K562 (cell line): Measurements from ENCODE around the gene SELPLG. TPM values are rescaled to one million over a fixed set of nuclear protein-coding genes. Genes with fewer than 3 reads are reported as not detected.

Experiments
- ATAC-seq: fragments of 200-7000 bp; cut with Tn5 transposase; 3 replicates; pipeline ENCODE4 v1.9.1; 2020; ENCODE audit warnings: moderate library complexity
- BruUV-seq: library from RNA; stranded (reverse); fragments of 400-500 nt; replicated peaks from 2 replicates; lab custom pipeline; 2021; lab: Mats Ljungman, UMichigan
- CTCF ChIA-PET: fragments of 300-600 bp; formaldehyde crosslinking; extraction: SDS; loops from one replicate; lab custom pipeline; 2021; ENCODE audit warnings: low intra/inter-chr PET ratio; lab: Yijun Ruan, JAX
- POLR2A ChIA-PET: fragments of 300-600, 350-650 bp; sonication (Branson Sonifier 250); formaldehyde crosslinking; extraction: SDS; loops from one replicate; lab custom pipeline; 2021; ENCODE audit warnings: antibody characterized with exemption, inconsistent platforms; lab: Yijun Ruan, JAX
- DNase-seq, 4 experiments: peaks; one replicate each; pipeline versions ENCODE4 v3.0.0 to v3.0.0-alpha.2; 2011 to 2018; ENCODE audit warnings: low spot score in 3 of 4, mixed read lengths in 3 of 4; ENCODE audit errors: extremely low read depth in 1 of 4
- FAIRE-seq: peaks from 2 replicates; lab custom pipeline; 2011; peaks lifted over from hg19 to GRCh38; lab: Jason Lieb, UNC
- H2AFZ ChIP-seq: 2 replicates; pipeline ENCODE4 v1.6.0; 2011; ENCODE audit warnings: low read depth, low read length, control low read depth, inconsistent platforms
- H3K27ac ChIP-seq: fragments of 200-600 bp; 3 replicates; pipeline ENCODE4 v1.8.0; 2011; ENCODE audit warnings: low read depth, mild to moderate bottlenecking, control low read depth, inconsistent platforms, low read length, moderate library complexity, mixed read lengths; ENCODE audit errors: extremely low read depth
- H3K27me3 ChIP-seq, 2 experiments: fragments of 300-600 bp in 1 of 2; 2 replicates in 1 of 2; 3 replicates in 1 of 2; pipeline versions ENCODE4 v1.6.0 to v1.8.0; 2011; ENCODE audit warnings: inconsistent platforms in 2 of 2, low read length in 2 of 2, mild to moderate bottlenecking in 1 of 2, mixed read lengths in 1 of 2, moderate library complexity in 1 of 2; ENCODE audit not compliant: control insufficient read depth in 2 of 2, insufficient read depth in 2 of 2
- H3K36me3 ChIP-seq: fragments of 300-600 bp; 3 replicates; pipeline ENCODE4 v1.8.0; 2011; ENCODE audit warnings: mild to moderate bottlenecking, low read length, inconsistent platforms; ENCODE audit not compliant: control insufficient read depth, insufficient read depth
- H3K4me1 ChIP-seq, 2 experiments: fragments of 200-600 bp in 1 of 2; replicated peaks in 1 of 2; 2 replicates in 1 of 2; 3 replicates in 1 of 2; pipeline versions ENCODE4 v1.5.1 to v1.8.0; 2011; ENCODE audit warnings: inconsistent platforms in 2 of 2, low read length in 2 of 2, mild to moderate bottlenecking in 1 of 2, mixed read lengths in 1 of 2, moderate library complexity in 1 of 2; ENCODE audit not compliant: control insufficient read depth in 2 of 2, insufficient read depth in 2 of 2
- H3K4me2 ChIP-seq: 2 replicates; pipeline ENCODE4 v1.6.1; 2011; ENCODE audit warnings: low read length, control low read depth, inconsistent platforms, mixed read lengths; ENCODE audit not compliant: insufficient read depth
- H3K4me3 ChIP-seq: fragments of 200-600 bp; sonication (generic), shearing (Covaris generic); 2 replicates; pipeline ENCODE4 v1.5.1; 2016; ENCODE audit warnings: control low read depth, inconsistent platforms
- H3K79me2 ChIP-seq: fragments of 200-600 bp; 3 replicates; pipeline ENCODE4 v1.8.0; 2011; ENCODE audit warnings: low read length, inconsistent platforms; ENCODE audit not compliant: control insufficient read depth, insufficient read depth
- H3K9ac ChIP-seq, 2 experiments: 2 replicates each; pipeline versions ENCODE4 v1.6.0 to v1.6.1; 2011; ENCODE audit warnings: low read depth in 2 of 2, low read length in 2 of 2, control low read depth in 1 of 2, inconsistent platforms in 1 of 2, mild to moderate bottlenecking in 1 of 2, mixed read lengths in 1 of 2; ENCODE audit not compliant: insufficient read depth in 1 of 2
- H3K9me1 ChIP-seq: one replicate; pipeline ENCODE4 v1.6.0; 2011; ENCODE audit warnings: inconsistent platforms, mild to moderate bottlenecking, low read length, moderate library complexity; ENCODE audit not compliant: control insufficient read depth, insufficient read depth
- H3K9me3 ChIP-seq: replicated peaks from 2 replicates; pipeline ENCODE4 v1.5.1; 2011; ENCODE audit warnings: low read depth, low read length, inconsistent platforms; ENCODE audit not compliant: control insufficient read depth, insufficient read depth
- H4K20me1 ChIP-seq: replicated peaks from 2 replicates; pipeline ENCODE4 v1.6.1; 2011; ENCODE audit warnings: low read length, inconsistent platforms, mixed read lengths; ENCODE audit not compliant: control insufficient read depth, insufficient read depth
- FUS ChIP-seq: fragments of 200-400 bp; formaldehyde crosslinking; optimal IDR thresholded peaks from 2 replicates; pipeline ENCODE3; 2017; ENCODE audit warnings: low read depth, low read length
- GABPB1 ChIP-seq: sonication (generic); formaldehyde crosslinking; IDR thresholded peaks from 2 replicates; pipeline ENCODE4 v1.8.0; 2022; ENCODE audit warnings: mild to moderate bottlenecking, missing genetic modification reagents
- NFRKB ChIP-seq: fragments of 450-650 bp; IDR thresholded peaks from 2 replicates; pipeline ENCODE4 v1.6.1; 2016; ENCODE audit warnings: low read depth
- RNF2 ChIP-seq: sonication (generic); IDR thresholded peaks from 2 replicates; pipeline ENCODE4 v1.6.1; 2016
- SNIP1 ChIP-seq: fragments of 450-650 bp; IDR thresholded peaks from 2 replicates; pipeline ENCODE4 v1.7.1; 2017; ENCODE audit warnings: low read depth, mild to moderate bottlenecking
- WGBS: fragments of 100-300 bp; shearing (Covaris generic); methylation state at CpG from one replicate; pipeline ENCODE4 v1.1.6; 2016; ENCODE audit warnings: low coverage, mixed read lengths; ENCODE audit not compliant: insufficient coverage; ENCODE audit errors: missing lambda C conversion rate; 5-methylcytosine and 5-hydroxymethylcytosine counted together
- in situ Hi-C: fragments of 300-500 bp; cut with MboI; formaldehyde crosslinking; loops from 4 replicates; pipeline ENCODE4 v1.15.0; 2018; ENCODE audit warnings: inconsistent platforms, mixed read lengths
- intact Hi-C: fragments of 100-400 bp; cut with micrococcal nuclease; formaldehyde crosslinking; loops from 2 replicates; pipeline ENCODE4 v1.14.2; 2022
- polyA plus RNA-seq, 8 experiments: library from polyadenylated mRNA; depleted of rRNA in 4 of 8; stranded (reverse) in 5 of 8; unstranded in 3 of 8; fragments of >200 nt; fragmentation: Nextera tagmentation in 2 of 8; fragmentation: Illumina TruSeq in 1 of 8; extraction: Ambion mirVana in 2 of 8; extraction: Trizol in 1 of 8; gene quantifications; 2 replicates each; pipeline versions ENCODE4 v1.2.1 to v1.2.3, GENCODE V29; 2011 to 2014; ENCODE audit warnings: inconsistent platforms in 1 of 8, missing spikeins in 1 of 8
- total RNA-seq, 7 experiments: library from RNA; depleted of rRNA in 6 of 7; stranded (reverse); fragments of >200 nt in 6 of 7; fragmentation: Illumina TruSeq in 2 of 7; extraction: Trizol in 2 of 7; gene quantifications; 2 replicates each; pipeline versions ENCODE4 v1.2.1 to v1.2.3, GENCODE V29; 2011 to 2021; ENCODE audit warnings: low replicate concordance in 1 of 7
- TF ChIP-seq, protein P1 (sequence below): sonication (generic); formaldehyde crosslinking; IDR thresholded peaks from 2 replicates; pipeline ENCODE4 v1.8.0; 2022; ENCODE audit warnings: mild to moderate bottlenecking, missing genetic modification reagents
- TF ChIP-seq, protein P2 (sequence below): fragments of 250-450 bp; sonication (Bioruptor Pico); IDR thresholded peaks from 2 replicates; pipeline ENCODE4 v1.4.0; 2020; ENCODE audit warnings: mild to moderate bottlenecking, moderate library complexity, borderline replicate concordance
- TF ChIP-seq, protein P3 (sequence below): fragments of 250-450 bp; sonication (Bioruptor Pico); IDR thresholded peaks from 2 replicates; pipeline ENCODE4 v1.4.0; 2020; ENCODE audit warnings: mild to moderate bottlenecking

Gene SELPLG
- total and polyA plus RNA-seq, 9 of the 15 experiments (the other 6 are each of a cell fraction or from before 2014, with no cell fraction given) = 0.22 to 10.2 (median 1.7) TPM

DNA sequence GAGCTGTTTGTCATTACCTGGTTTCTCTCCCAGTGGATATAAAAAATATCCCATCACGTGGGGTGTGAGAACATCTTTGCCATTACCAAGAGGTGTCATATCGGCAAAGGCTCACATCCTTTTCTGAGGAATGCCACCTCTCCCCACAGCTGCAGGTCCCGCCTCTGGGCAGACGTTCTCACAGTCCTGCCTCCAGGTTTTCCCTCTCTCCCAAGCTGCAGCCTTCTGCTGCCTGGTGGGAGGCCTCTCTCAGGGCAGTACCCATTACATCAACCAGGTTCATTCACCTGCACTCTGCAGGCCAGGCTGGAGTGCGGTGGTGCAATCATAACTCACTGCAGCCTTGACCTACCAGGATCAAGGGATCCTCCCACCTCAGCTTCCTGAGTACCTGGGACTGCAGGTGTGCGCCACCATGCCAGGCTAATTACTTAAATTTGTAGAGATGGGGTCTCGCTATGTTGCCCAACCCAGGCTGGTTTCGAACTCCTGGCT is 20.9 kb downstream of the SELPLG start:
- TF ChIP-seq, protein P1, sequence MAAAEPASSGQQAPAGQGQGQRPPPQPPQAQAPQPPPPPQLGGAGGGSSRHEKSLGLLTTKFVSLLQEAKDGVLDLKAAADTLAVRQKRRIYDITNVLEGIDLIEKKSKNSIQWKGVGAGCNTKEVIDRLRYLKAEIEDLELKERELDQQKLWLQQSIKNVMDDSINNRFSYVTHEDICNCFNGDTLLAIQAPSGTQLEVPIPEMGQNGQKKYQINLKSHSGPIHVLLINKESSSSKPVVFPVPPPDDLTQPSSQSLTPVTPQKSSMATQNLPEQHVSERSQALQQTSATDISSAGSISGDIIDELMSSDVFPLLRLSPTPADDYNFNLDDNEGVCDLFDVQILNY (CRISPR knock-in tag) = no peak
- TF ChIP-seq GABPB1 (CRISPR knock-in tag) = 0 out of 2 replicates have a peak, but pooled peaks have one; percentile 20
- TF ChIP-seq, all 486 proteins: peak for 1
- in situ Hi-C loops = no loop called here
- Histone ChIP-seq H3K4me3 (no peak overlapping the region), H3K4me1 (peaks cover 9 to 16% of the 10 kb centered on the region in 2 experiments), H3K9me1 (no peaks in the 10 kb centered on the region), H3K36me3 (no peaks in the 10 kb centered on the region), H3K9me3 (no peaks in the 10 kb centered on the region), H3K9ac (peak overlapping the region in 1 of 2 experiments; percentile 19; a peak in 1 of 4 replicates), H3K79me2 (no peaks in the 10 kb centered on the region), H3K27me3 (no peaks in the 10 kb centered on the region), H3K4me2 (no peak overlapping the region), H3K27ac (no peak overlapping the region), H2AFZ (no peak overlapping the region), H4K20me1 (no peaks in the 10 kb centered on the region)
- BruUV-seq = no TSS peak
- DNase-seq (no peak), FAIRE-seq (no peak), ATAC-seq (0 out of 3 replicates have a peak, but pooled peaks have one; percentile 18)
- intact Hi-C loops = loop anchor here (1.0 kb wide), 1 partner anchor 190 kb away; no protein-coding TSS in a partner anchor
- CTCF ChIA-PET = no interaction called here
- 48% methylated on average over 7 of the region's 8 CpGs for WGBS
- POLR2A ChIA-PET = interaction anchor here (0.6 to 1.9 kb wide), 3 partner anchors 15 to 1874 kb away, joined by 3 to 8 read pairs (median 3); no protein-coding TSS in a partner anchor

DNA sequence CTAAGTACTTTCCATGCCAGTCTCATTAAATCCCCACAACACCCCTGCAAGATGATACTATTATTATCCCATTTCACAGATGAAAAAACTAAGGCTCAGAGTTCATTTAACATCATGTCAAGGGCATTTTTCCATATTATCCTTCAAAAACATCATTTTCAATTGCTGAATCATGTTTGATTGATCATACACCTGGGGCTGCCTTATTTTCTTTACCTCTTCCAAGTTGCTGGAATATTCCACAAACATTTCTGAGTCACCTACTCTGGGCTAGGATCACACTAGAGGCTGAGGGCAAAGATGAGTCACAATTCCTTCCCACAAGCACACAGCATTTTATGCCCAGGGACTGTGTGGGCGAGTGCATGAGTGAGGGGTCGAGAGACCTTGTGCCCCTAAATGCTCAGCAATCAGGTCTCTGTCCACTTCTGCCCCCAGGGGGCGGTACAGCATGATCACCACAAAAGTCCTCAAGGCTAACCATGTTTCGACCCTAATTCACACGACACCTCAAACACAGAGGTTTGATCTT is 21.7 kb downstream of the SELPLG start:
- FAIRE-seq (peak; percentile 90), DNase-seq (peak; percentile 64 to 77 (median 74)), ATAC-seq (peak; percentile 80)
- CTCF ChIA-PET = no interaction called here
- no peaks in the 10 kb centered on the region for H3K27me3 ChIP-seq
- H2AFZ ChIP-seq = no peak overlapping the region
- peaks cover 9 to 16% of the 10 kb centered on the region in 2 experiments for H3K4me1 ChIP-seq
- no peaks in the 10 kb centered on the region for H3K9me1 ChIP-seq
- no peaks in the 10 kb centered on the region for H3K79me2 ChIP-seq
- no peaks in the 10 kb centered on the region for H4K20me1 ChIP-seq
- POLR2A ChIA-PET = no interaction called here
- H3K4me3 ChIP-seq = no peak overlapping the region
- intact Hi-C loops = loop anchor here (1.0 kb wide), 1 partner anchor 191 kb away; no protein-coding TSS in a partner anchor
- H3K9me3 ChIP-seq = no peaks in the 10 kb centered on the region
- no peak overlapping the region for H3K9ac ChIP-seq
- H3K4me2 ChIP-seq = no peak overlapping the region
- H3K36me3 ChIP-seq = no peaks in the 10 kb centered on the region
- in situ Hi-C loops = no loop called here
- 7% methylated on average over 5 of the region's 5 CpGs for WGBS
- no peak overlapping the region for H3K27ac ChIP-seq
- no TSS peak for BruUV-seq
- TF ChIP-seq RNF2 = no peak
- TF ChIP-seq, protein P2, sequence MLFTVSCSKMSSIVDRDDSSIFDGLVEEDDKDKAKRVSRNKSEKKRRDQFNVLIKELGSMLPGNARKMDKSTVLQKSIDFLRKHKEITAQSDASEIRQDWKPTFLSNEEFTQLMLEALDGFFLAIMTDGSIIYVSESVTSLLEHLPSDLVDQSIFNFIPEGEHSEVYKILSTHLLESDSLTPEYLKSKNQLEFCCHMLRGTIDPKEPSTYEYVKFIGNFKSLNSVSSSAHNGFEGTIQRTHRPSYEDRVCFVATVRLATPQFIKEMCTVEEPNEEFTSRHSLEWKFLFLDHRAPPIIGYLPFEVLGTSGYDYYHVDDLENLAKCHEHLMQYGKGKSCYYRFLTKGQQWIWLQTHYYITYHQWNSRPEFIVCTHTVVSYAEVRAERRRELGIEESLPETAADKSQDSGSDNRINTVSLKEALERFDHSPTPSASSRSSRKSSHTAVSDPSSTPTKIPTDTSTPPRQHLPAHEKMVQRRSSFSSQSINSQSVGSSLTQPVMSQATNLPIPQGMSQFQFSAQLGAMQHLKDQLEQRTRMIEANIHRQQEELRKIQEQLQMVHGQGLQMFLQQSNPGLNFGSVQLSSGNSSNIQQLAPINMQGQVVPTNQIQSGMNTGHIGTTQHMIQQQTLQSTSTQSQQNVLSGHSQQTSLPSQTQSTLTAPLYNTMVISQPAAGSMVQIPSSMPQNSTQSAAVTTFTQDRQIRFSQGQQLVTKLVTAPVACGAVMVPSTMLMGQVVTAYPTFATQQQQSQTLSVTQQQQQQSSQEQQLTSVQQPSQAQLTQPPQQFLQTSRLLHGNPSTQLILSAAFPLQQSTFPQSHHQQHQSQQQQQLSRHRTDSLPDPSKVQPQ (CRISPR knock-in tag) = no peak
- TF ChIP-seq, protein P3, sequence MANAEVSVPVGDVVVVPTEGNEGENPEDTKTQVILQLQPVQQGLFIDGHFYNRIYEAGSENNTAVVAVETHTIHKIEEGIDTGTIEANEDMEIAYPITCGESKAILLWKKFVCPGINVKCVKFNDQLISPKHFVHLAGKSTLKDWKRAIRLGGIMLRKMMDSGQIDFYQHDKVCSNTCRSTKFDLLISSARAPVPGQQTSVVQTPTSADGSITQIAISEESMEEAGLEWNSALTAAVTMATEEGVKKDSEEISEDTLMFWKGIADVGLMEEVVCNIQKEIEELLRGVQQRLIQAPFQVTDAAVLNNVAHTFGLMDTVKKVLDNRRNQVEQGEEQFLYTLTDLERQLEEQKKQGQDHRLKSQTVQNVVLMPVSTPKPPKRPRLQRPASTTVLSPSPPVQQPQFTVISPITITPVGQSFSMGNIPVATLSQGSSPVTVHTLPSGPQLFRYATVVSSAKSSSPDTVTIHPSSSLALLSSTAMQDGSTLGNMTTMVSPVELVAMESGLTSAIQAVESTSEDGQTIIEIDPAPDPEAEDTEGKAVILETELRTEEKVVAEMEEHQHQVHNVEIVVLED = no peak
- no peak for TF ChIP-seq FUS
- no peak for TF ChIP-seq NFRKB
- TF ChIP-seq SNIP1 = no peak
